GM12878 (cell line): ENCODE data around the gene DNAJC13.

Source experiments
- CREB1 ChIP-seq: IDR thresholded peaks from 2 replicates; pipeline ENCODE4 v1.6.1; 2012; ENCODE audit warnings: low read depth, mild to moderate bottlenecking, inconsistent platforms
- POLR2AphosphoS2 ChIP-seq: IDR thresholded peaks from 2 replicates; pipeline ENCODE4 v1.6.1; 2011; ENCODE audit warnings: low read depth, mild to moderate bottlenecking, low read length, improper control_type of control experiment, moderate library complexity
- SIN3A ChIP-seq: IDR thresholded peaks from 2 replicates; pipeline ENCODE4 v1.6.1; 2012; ENCODE audit warnings: low read depth, low read length, improper control_type of control experiment
- SIX5 ChIP-seq: IDR thresholded peaks from 2 replicates; pipeline ENCODE4 v1.6.1; 2011; ENCODE audit warnings: mild to moderate bottlenecking, low read depth, low read length, moderate library complexity; ENCODE audit not compliant: severe bottlenecking
- SUZ12 ChIP-seq: fragments of 200-600 bp; sonication (generic); IDR thresholded peaks from one replicate; pipeline ENCODE4 v1.6.1; 2018; ENCODE audit warnings: antibody characterized with exemption, mild to moderate bottlenecking; ENCODE audit not compliant: unreplicated experiment
- TF ChIP-seq, protein P1 (sequence below): IDR thresholded peaks from 2 replicates; pipeline ENCODE4 v1.6.1; 2012; ENCODE audit warnings: low read depth, low read length, improper control_type of control experiment

DNA sequence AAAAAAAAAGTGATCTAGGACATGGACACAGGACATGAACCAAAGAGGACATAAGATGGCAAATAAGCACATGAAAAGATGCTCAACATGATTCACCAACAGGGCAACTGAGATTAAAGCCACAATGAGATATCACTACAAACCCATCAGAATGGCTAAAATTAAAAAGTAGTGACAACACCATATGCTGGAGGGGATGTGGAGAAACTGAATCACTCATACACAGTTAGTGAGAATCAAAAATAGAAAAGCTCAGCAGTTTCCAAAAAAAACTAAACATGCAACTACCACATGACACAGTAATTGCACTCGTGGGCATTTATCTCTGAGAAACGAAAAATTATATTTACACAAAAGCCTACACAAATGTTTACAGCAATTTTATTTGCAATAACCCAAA lies 151.9 kb downstream of the DNAJC13 start:
- TF ChIP-seq POLR2AphosphoS2, result no peak
- TF ChIP-seq, protein P1, sequence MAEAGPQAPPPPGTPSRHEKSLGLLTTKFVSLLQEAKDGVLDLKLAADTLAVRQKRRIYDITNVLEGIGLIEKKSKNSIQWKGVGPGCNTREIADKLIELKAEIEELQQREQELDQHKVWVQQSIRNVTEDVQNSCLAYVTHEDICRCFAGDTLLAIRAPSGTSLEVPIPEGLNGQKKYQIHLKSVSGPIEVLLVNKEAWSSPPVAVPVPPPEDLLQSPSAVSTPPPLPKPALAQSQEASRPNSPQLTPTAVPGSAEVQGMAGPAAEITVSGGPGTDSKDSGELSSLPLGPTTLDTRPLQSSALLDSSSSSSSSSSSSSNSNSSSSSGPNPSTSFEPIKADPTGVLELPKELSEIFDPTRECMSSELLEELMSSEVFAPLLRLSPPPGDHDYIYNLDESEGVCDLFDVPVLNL, result no peak
- TF ChIP-seq SIX5, result no peak
- TF ChIP-seq SIN3A, result no peak
- no peak for TF ChIP-seq SUZ12
- TF ChIP-seq CREB1, result no peak
